SU-DHL-6 (cell line): ENCODE results near the gene SKIL.

Experiments used
- CTCF ChIP-seq: fragments of 200-600 bp; sonication (generic); IDR thresholded peaks from one replicate; pipeline ENCODE4 v1.5.1; 2017; ENCODE audit warnings: antibody characterized with exemption, mild to moderate bottlenecking, low read length, moderate library complexity; ENCODE audit not compliant: insufficient read depth, poor library complexity, severe bottlenecking
- EZH2phosphoT487 ChIP-seq: fragments of 200-600 bp; sonication (generic), shearing (Covaris generic); conservative IDR thresholded peaks from 2 replicates; pipeline ENCODE4 v1.6.1; 2018; ENCODE audit warnings: mild to moderate bottlenecking, antibody characterized with exemption, low read length, moderate library complexity, mixed read lengths

GRCh38 chr3:170397685-170398084 lies 40.2 kb downstream of the SKIL start:
- TF ChIP-seq CTCF (no peak), EZH2phosphoT487 (no peak)
